Right renal pelvis (tissue), 4 donors: ENCODE data around the gene GDNF. TPM values are rescaled to one million over a fixed set of nuclear protein-coding genes. Genes with fewer than 3 reads are reported as not detected.
"Not testable (repeated sequence)": the region's sequence is repeated elsewhere in the genome, so short reads cannot be mapped to it uniquely, and the experiment has no call there.

Experiments used
- DNase-seq, 4 donors: peaks; one replicate each; pipeline ENCODE4 v3.0.0-alpha.2; 2013; ENCODE audit warnings: low read depth in 4 of 4, low spot score in 3 of 4, missing footprints in 1 of 4
- polyA plus RNA-seq, 4 donors: library from polyadenylated mRNA; unstranded; fragments of 120-200 nt; gene quantifications; one replicate each; pipeline ENCODE4 v1.2.1, GENCODE V29; 2013; ENCODE audit not compliant: insufficient read length in 4 of 4

Gene GDNF
- polyA plus RNA-seq, 4 donors, result 10.2 to 17.7 (median 14.4) TPM

GRCh38 chr5:37823433-37824152 is 16.2 kb downstream of the GDNF start:
- no peak for DNase-seq

GRCh38 chr5:37816883-37817282 is 23.0 kb downstream of the GDNF start:
- DNase-seq, result no peak

- DNase-seq, result no peak
Measured at GRCh38 chr5:37816331-37816730, 23.5 kb downstream of the GDNF start.

- DNase-seq, result no peak
Measured at GRCh38 chr5:37815913-37816312, 23.9 kb downstream of the GDNF start.

DNA sequence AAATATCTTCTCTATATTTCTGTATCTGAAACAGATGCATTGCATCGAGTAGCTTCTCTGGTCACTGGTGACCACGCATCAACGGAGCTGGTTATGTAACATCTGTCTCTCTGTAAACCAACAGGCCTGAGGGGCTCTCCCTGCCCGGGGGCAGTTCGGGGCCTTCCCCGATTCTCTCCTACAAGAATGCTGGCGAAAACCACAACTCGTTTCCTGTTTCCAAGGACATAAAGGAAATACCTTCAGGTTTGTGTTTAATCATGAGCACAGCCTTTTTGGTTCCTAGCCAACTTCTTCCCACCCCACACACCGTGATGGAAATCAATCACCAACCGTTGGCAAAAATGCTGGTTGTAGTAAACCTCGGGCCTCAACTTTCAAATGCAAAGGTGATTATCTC is 25.1 kb downstream of the GDNF start:
- DNase-seq, result no peak

GRCh38 chr5:37812365-37812764 is 27.5 kb downstream of the GDNF start:
- DNase-seq, result no peak

- DNase-seq, result no peak
Measured at GRCh38 chr5:37811866-37812265, 28.0 kb downstream of the GDNF start.

GRCh38 chr5:37810311-37810710 is 29.5 kb downstream of the GDNF start:
- DNase-seq, result no peak

DNA sequence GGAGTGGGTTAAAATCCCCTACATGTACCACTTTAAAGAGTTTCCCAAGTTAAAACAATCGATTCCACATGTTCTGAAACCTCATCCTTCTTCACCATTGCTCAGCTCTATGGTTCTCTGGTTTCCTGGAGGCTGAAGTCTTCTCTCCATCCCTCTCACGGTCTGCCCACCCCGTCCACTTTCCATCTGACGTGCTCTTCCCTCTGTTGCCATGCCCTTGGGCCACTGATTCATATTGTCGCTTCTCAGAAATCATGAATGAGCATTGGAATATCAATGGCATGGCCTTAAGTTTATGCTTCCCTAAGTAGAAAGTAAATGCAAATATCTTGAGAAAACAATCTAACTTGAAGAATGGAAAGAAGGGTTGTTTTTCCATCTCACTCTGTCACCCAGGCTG is 30.9 kb downstream of the GDNF start:
- DNase-seq, result no peak

DNA sequence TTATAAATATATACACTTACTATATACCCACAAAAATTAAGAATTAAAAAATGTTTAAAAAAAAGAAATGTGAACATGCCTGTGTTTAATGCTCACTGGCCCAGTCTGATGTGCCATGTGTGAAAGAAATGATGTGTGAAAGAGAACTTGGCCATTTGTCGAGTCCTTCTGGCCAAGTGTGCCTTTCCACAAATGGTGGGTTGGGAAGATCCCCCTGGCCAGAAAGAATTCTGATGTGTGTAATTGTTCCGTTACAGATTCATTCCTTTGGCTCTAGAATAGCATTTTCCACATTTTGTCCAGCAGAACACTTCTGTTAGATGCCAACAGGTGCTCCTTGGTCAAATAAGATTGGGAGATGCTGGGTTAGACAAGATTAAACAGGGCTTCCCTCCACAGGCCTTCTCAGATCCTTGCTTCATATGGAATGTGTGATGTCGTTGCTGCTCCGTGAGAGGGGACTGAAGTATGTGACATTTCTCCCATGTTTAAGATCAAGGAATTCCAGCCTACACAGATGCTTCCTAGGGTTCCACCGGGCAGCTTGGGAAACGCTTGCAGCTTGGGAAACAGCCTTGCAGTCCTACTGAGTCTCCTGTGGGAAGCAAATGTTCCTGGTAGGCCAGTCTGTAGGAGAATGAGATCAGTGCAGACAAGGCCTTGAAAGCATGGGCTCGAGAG is 32.1 kb downstream of the GDNF start:
- DNase-seq, result no peak

DNA sequence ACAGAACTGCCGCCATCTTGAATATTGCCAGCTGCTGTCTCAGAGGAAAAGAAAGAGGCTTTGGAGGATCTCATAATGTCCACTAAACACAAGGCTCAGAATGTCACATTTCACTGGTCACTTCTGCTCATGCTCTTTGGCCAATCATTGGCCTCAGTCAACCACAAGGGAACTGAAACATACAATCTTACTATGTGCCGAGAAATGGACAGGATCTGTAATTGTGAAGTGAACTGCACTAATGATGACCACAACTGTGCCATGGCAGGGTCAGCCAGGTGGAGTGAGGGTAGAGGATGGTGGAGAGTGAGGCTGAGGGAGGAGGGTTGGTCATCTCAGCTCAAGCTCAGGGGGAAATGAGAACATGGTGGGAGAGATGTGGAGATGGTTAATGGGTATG is 32.8 kb downstream of the GDNF start:
- DNase-seq, result no peak

DNA sequence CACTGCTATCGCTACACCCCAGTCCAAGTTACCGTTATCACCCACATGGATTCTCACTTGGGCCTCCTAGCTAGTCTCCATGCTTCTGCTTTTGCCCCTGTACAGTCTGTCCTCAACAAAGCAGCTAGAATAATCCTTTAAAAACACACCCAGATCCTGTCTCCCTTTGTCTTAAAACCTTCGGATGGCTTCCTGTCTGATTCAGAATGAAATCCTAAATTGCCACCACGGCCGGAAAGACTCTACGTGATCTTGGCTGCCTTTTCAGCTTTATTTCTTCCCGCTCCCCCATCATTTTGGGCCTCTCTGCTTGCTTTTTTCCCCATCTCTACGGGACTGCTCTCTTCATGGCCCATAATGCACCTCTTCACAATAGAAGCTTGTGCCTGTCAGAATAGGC is 33.4 kb downstream of the GDNF start:
- DNase-seq, result no peak

- no peak for DNase-seq
Measured at GRCh38 chr5:37806016-37806415, 33.8 kb downstream of the GDNF start.

GRCh38 chr5:37804401-37804800 is 35.4 kb downstream of the GDNF start:
- no peak for DNase-seq

DNA sequence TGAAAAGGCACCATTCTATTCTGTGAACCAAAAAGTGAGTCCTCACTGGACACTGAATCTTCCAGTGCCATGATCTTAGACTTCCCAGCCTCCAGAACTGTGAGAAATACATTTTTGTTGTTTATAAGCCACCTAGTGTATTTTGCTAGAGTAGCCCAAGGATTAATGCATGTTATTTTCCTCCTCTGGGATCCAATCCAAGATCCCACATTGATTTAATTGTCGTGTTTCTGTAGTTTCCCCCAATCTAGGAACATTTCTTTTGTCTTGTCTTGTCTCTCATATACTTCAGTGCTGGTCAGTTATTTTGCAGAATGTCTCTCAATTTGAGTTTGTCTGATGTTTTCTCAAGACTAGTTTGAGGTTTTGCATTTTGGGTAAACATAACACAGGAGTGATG is 36.4 kb downstream of the GDNF start:
- DNase-seq, result no peak

DNA sequence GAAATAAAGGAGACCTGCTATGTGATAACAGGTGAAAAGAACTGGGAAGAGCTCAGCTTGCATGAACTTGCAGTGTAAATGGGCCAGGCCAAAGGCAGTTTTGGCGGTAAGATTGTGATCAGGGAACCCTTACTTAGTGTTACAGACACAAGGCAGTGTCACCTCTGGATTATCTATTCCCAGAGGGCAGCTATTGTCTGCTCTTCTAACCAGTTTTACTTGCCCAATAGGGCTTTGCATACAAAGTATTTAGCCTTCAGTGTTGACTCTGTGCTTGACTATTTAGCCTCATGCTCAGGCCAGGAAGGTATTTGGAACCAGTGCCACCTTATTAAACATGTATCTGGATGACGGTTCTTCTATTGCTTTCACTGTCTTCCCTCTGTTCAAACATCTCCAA is 38.3 kb downstream of the GDNF start:
- no peak for DNase-seq

DNA sequence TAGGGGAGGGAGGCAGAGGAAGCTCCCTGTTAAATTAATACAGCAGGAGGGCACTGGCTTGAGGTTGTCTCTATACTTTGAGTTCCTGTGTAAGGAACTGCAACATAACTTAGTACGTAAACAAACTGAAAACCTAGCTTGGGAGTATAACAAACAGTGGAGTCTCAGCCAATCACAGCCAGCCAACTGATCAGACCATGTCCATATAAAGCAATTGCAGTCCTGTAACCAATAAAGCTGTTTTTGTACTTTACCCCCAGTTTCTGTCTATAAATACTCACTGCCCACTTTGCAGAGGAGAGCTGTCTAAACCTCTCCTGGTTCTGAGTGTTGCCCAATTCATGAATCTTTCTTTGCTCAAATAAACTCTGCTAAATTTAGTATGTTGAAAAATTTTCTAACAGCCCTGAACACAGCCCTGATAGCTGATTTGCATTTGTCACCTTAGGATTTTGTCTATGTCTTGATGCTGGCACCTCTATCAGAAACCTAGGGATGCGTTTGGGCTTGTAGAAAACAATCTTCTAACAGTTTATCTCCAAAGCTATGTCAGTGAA is 39.9 kb downstream of the GDNF start:
- no peak for DNase-seq

DNA sequence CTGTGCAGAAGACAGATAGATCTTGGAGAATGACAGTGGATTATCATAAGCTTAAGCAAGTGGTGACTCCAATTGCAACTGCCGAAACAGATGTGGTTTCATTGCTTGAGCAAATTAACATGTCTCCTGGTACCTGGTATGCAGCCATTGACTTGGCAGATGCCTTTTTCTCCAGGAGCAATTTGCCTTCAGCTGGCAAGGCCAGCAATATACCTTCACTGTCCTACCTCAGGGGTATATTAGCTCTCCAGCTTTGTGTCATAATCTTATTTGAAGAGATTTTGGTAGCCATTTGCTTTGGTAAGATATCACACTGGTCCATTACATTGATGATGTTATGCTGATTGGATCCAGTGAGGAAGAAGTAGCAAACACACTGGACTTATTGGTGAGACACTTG is 43.4 kb downstream of the GDNF start:
- not testable (repeated sequence) for DNase-seq

DNA sequence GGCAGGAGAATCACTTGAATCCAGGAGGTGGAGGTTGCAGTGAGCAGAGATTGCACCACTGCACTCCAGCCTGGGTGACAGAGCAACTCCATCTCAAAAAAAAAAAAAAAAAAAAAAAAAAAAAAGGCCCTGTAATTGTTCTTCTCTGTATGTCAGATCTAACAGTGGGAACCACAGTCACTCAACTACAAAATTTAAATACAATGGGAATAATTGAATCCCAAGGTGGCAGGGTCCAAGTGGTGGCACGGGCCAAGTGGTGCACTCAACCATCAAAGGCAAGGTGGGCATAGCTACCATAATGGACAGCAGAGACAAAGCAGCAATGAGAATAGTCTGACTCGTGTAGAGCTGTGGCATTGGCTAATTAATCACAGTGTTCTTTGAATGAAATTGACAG is 44.5 kb downstream of the GDNF start:
- DNase-seq, result not testable (repeated sequence)

- no peak for DNase-seq
Measured at GRCh38 chr5:37792975-37793631, 46.7 kb downstream of the GDNF start.

DNA sequence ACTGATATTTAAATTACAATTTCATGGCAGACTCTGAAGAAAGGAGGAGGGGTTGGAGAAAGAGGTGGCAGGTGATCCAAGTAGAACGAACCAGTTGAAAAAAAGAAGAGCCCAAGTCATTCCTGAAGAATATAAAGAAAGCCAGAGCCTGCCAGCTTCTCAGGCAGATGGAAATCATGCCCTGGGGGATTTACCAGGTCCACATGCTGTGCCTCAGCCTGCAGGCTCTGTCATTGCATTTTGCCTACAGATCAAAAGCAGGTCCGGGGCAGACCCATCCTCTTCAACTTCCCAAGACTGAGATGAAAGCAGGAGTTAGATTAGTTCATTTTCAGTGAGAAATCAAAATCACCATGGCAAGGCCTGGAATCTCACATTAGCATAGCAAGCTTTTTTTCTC is 48.5 kb downstream of the GDNF start:
- no peak for DNase-seq

DNA sequence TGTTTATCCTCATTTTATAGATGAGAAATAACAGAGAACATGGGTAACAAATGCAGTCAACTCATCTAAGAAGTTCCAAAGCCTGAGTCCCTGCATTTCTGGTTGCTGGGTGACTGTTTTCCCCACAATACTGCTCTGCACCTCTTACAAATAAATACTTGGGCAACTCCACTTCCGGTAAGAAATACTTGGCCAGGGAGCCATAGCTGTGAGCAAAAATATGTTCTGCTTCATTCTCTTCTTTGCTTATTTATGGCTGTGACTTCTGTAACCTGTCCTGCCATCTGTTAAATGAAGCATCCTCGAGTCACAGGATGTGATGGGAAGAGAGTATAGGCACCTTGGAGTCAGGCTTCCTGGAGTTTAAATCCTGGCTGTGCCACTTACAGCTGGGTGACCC is 49.9 kb downstream of the GDNF start:
- DNase-seq, result no peak
